ENCODE results near the gene EIF2D. TPM values are rescaled to one million over a fixed set of nuclear protein-coding genes. Genes with fewer than 3 reads are reported as not detected.

Gene EIF2D
- total and polyA plus RNA-seq, 9 of the 15 experiments (the other 6 are each of a cell fraction or from before 2014, with no cell fraction given), result 81.1 to 138 (median 93.9) TPM

DNA sequence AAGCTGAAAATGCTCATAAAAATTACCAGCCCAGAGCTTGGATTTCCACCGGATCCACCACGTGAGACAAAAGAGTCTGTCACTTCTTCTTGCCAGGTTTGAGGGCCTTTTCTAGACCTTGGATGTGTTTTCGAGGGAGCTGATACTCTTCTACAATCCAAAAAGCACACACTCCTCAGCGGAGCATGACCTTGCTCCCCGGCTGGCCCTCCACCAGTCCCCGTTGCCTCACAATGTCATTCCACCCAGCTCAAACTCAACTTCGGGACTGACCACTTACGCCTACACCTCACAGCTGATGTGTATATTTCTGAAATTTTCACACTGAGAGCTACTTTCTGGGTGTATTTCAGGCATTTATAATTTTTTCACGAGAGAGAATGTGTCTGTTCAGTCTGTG lies 20.6 kb downstream of the EIF2D start (continued):
- TF ChIP-seq ZBTB5 (IDR thresholded peaks at IDR 0.05) (no peak), ZNF668 (CRISPR knock-in tag; IDR thresholded peaks at IDR 0.05) (no peak)

DNA sequence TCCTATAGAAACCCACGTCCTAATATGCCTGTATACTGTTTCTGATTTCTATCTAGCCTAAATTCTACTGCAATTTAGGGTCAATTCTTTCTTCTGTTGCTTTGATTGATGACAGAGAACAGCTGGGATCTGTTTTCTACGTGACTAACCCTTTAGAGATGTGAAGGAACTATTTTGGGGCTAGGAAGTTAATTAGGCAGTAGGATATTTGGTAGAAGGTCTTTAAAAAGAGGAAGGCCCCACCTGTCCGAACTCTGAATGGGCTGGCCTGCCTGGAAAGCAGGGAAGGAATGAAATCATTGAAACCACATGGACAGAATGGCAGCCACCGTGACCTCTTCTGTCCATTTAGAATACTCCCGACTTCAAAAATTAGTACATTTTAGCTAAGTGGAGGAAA lies 21.0 kb downstream of the EIF2D start:
- DNase-seq (ENCODE audit: extremely low read depth in 1 of 4, low spot score in 3 of 4) (no peak), ATAC-seq (no peak)

More for the DNA sequence above, 21.0 kb downstream of the EIF2D start:
- TF ChIP-seq MYNN (IDR thresholded peaks at IDR 0.05), result no peak
- TF ChIP-seq MYNN (CRISPR knock-in tag; IDR thresholded peaks at IDR 0.05), result no peak
- peak; percentile 41; the same call in 1 of the 2 replicates for TF ChIP-seq SPI1 (IDR thresholded peaks at IDR 0.05; ENCODE audit: borderline replicate concordance, low read depth, low read length)
- TF ChIP-seq, protein P1, sequence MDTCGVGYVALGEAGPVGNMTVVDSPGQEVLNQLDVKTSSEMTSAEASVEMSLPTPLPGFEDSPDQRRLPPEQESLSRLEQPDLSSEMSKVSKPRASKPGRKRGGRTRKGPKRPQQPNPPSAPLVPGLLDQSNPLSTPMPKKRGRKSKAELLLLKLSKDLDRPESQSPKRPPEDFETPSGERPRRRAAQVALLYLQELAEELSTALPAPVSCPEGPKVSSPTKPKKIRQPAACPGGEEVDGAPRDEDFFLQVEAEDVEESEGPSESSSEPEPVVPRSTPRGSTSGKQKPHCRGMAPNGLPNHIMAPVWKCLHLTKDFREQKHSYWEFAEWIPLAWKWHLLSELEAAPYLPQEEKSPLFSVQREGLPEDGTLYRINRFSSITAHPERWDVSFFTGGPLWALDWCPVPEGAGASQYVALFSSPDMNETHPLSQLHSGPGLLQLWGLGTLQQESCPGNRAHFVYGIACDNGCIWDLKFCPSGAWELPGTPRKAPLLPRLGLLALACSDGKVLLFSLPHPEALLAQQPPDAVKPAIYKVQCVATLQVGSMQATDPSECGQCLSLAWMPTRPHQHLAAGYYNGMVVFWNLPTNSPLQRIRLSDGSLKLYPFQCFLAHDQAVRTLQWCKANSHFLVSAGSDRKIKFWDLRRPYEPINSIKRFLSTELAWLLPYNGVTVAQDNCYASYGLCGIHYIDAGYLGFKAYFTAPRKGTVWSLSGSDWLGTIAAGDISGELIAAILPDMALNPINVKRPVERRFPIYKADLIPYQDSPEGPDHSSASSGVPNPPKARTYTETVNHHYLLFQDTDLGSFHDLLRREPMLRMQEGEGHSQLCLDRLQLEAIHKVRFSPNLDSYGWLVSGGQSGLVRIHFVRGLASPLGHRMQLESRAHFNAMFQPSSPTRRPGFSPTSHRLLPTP (IDR thresholded peaks at IDR 0.05; ENCODE audit: borderline replicate concordance, extremely low read depth, insufficient read length), result no peak
- Histone ChIP-seq H3K27me3 (ENCODE audit: control insufficient read depth in 2 of 2, insufficient read depth in 2 of 2, low read length in 2 of 2) (no peaks in the 10 kb centered on the region), H3K9ac (ENCODE audit: insufficient read depth in 1 of 2, low read depth in 2 of 2, low read length in 2 of 2) (no peak overlapping the region), H2AFZ (ENCODE audit: low read depth, low read length) (no peak overlapping the region), H3K79me2 (ENCODE audit: control insufficient read depth, insufficient read depth, low read length) (no peaks in the 10 kb centered on the region), H3K9me1 (ENCODE audit: control insufficient read depth, insufficient read depth, low read length) (no peaks in the 10 kb centered on the region), H3K4me3 (no peak overlapping the region), H3K4me2 (ENCODE audit: insufficient read depth, low read length) (no peak overlapping the region), H3K27ac (ENCODE audit: extremely low read depth, low read depth, low read length) (no peak overlapping the region), H3K36me3 (ENCODE audit: control insufficient read depth, insufficient read depth, low read length) (peaks cover 97% of the 10 kb centered on the region), H3K9me3 (replicated peaks; ENCODE audit: control insufficient read depth, insufficient read depth, low read depth, low read length) (no peaks in the 10 kb centered on the region), H3K4me1 (replicated peaks in 1 of 2; ENCODE audit: control insufficient read depth in 2 of 2, insufficient read depth in 2 of 2, low read length in 2 of 2) (peaks cover 0 to 14% of the 10 kb centered on the region in 2 experiments; a peak in 2 of 5 replicates), H4K20me1 (replicated peaks; ENCODE audit: control insufficient read depth, insufficient read depth, low read length) (no peaks in the 10 kb centered on the region)
- BruUV-seq (replicated peaks), result no TSS peak
- intact Hi-C loops (cut with micrococcal nuclease), result no loop called here
- 86% methylated on average over 5 of the region's 5 CpGs for WGBS (ENCODE audit: insufficient coverage, low coverage, missing lambda C conversion rate)
- POLR2A ChIA-PET, result interaction anchor here (1.1 kb wide), 1 partner anchor 20 kb away, joined by 4 read pairs; no protein-coding TSS in a partner anchor
- no peak for FAIRE-seq
- in situ Hi-C loops (cut with MboI), result loop anchor here (25.0 kb wide), 1 partner anchor 429 kb away; no protein-coding TSS in a partner anchor
- CTCF ChIA-PET (ENCODE audit: low intra/inter-chr PET ratio), result interaction anchor here (1.2 to 1.6 kb wide), 3 partner anchors 21 to 321 kb away, joined by 3 to 4 read pairs (median 4); partner anchors contain the start of gene EIF2D
